ENCODE measurements around the gene TJP1.
A peak's percentile ranks its signal among the peaks of the same experiment; 100 is the strongest.

TJP1 gene

GRCh38 chr15:29686079-29686425, 136.2 kb downstream of the TJP1 start:
- ATAC-seq = peak; percentile 22
- TF ChIP-seq SNAI2 (CRISPR knock-in tag; IDR thresholded peaks at IDR 0.05) (no peak), PPARA (CRISPR knock-in tag; IDR thresholded peaks at IDR 0.05; ENCODE audit: borderline replicate concordance) (no peak), ZFP30 (CRISPR knock-in tag; IDR thresholded peaks at IDR 0.05) (no peak), POU6F1 (CRISPR knock-in tag; IDR thresholded peaks at IDR 0.05; ENCODE audit: borderline replicate concordance, low read depth) (no peak), ESRRG (CRISPR knock-in tag; IDR thresholded peaks at IDR 0.05) (no peak), ISL1 (CRISPR knock-in tag; IDR thresholded peaks at IDR 0.05) (no peak), ZNF70 (CRISPR knock-in tag; IDR thresholded peaks at IDR 0.05) (no peak), OSR1 (CRISPR knock-in tag; IDR thresholded peaks at IDR 0.05) (no peak), CSDC2 (CRISPR knock-in tag; IDR thresholded peaks at IDR 0.05) (no peak), ARNTL (CRISPR knock-in tag; IDR thresholded peaks at IDR 0.05; ENCODE audit: borderline replicate concordance, low read depth) (no peak), BACH2 (CRISPR knock-in tag; IDR thresholded peaks at IDR 0.05; ENCODE audit: borderline replicate concordance) (no peak), TOX (CRISPR knock-in tag; IDR thresholded peaks at IDR 0.05; ENCODE audit: borderline replicate concordance) (no peak), ZNF565 (CRISPR knock-in tag; conservative IDR thresholded peaks at IDR 0.05; ENCODE audit: low read depth) (no peak), CREB5 (CRISPR knock-in tag; IDR thresholded peaks at IDR 0.05; ENCODE audit: low read depth) (no peak), ZC3H10 (CRISPR knock-in tag; IDR thresholded peaks at IDR 0.05) (no peak)

GRCh38 chr15:29685156-29686078, 136.9 kb downstream of the TJP1 start:
- ATAC-seq = peak; percentile 75
- TF ChIP-seq PPARA (CRISPR knock-in tag; IDR thresholded peaks at IDR 0.05; ENCODE audit: borderline replicate concordance) = no peak
- no peak for TF ChIP-seq OSR1 (CRISPR knock-in tag; IDR thresholded peaks at IDR 0.05)
- TF ChIP-seq SNAI2 (CRISPR knock-in tag; IDR thresholded peaks at IDR 0.05) = no peak
- TF ChIP-seq CREB5 (CRISPR knock-in tag; IDR thresholded peaks at IDR 0.05; ENCODE audit: low read depth) = no peak
- TF ChIP-seq ESRRG (CRISPR knock-in tag; IDR thresholded peaks at IDR 0.05) = no peak
- TF ChIP-seq ARNTL (CRISPR knock-in tag; IDR thresholded peaks at IDR 0.05; ENCODE audit: borderline replicate concordance, low read depth) = no peak
- no peak for TF ChIP-seq ZNF70 (CRISPR knock-in tag; IDR thresholded peaks at IDR 0.05)
- TF ChIP-seq GLIS3 (CRISPR knock-in tag; IDR thresholded peaks at IDR 0.05) = no peak
- TF ChIP-seq TOX (CRISPR knock-in tag; IDR thresholded peaks at IDR 0.05; ENCODE audit: borderline replicate concordance) = no peak
- no peak for TF ChIP-seq ZFP3 (CRISPR knock-in tag; IDR thresholded peaks at IDR 0.05)
- no peak for TF ChIP-seq ZNF565 (CRISPR knock-in tag; conservative IDR thresholded peaks at IDR 0.05; ENCODE audit: low read depth)
- no peak for TF ChIP-seq PATZ1 (CRISPR knock-in tag; IDR thresholded peaks at IDR 0.05; ENCODE audit: borderline replicate concordance)

- ATAC-seq = no peak
- TF ChIP-seq CSDC2 (CRISPR knock-in tag; IDR thresholded peaks at IDR 0.05) (no peak), RARB (CRISPR knock-in tag; IDR thresholded peaks at IDR 0.05) (no peak), GLIS3 (CRISPR knock-in tag; IDR thresholded peaks at IDR 0.05) (no peak), ZNF8 (CRISPR knock-in tag; IDR thresholded peaks at IDR 0.05) (no peak), POU6F1 (CRISPR knock-in tag; IDR thresholded peaks at IDR 0.05; ENCODE audit: borderline replicate concordance, low read depth) (no peak), ZNF565 (CRISPR knock-in tag; conservative IDR thresholded peaks at IDR 0.05; ENCODE audit: low read depth) (no peak), CSRNP3 (CRISPR knock-in tag; IDR thresholded peaks at IDR 0.05) (no peak), BACH2 (CRISPR knock-in tag; IDR thresholded peaks at IDR 0.05; ENCODE audit: borderline replicate concordance) (no peak), TOX (CRISPR knock-in tag; IDR thresholded peaks at IDR 0.05; ENCODE audit: borderline replicate concordance) (no peak), TSHZ2 (CRISPR knock-in tag; IDR thresholded peaks at IDR 0.05) (no peak)
Measured at GRCh38 chr15:29682781-29683180, 139.5 kb downstream of the TJP1 start.
